Astrocyte of the spinal cord (primary cell): ENCODE data around the gene SRCIN1.
"Not testable (repeated sequence)": the region's sequence is repeated elsewhere in the genome, so short reads cannot be mapped to it uniquely, and the experiment has no call there.

Source experiments
- DNase-seq: peaks from one replicate; pipeline ENCODE4 v3.0.0; 2011; ENCODE audit warnings: low read depth, low spot score
- H3K4me3 ChIP-seq: 2 replicates; pipeline ENCODE4 v1.5.1; 2011; ENCODE audit warnings: low read depth, mild to moderate bottlenecking, low read length, moderate library complexity
- CTCF ChIP-seq: IDR thresholded peaks from 2 replicates; pipeline ENCODE4 v1.5.1; 2012; ENCODE audit warnings: low read depth, mild to moderate bottlenecking, low read length, inconsistent platforms
- in situ Hi-C: cut with HindIII; loops from 2 replicates; pipeline ENCODE4 v1.10.0; 2017; ENCODE audit warnings: low sequenced_read_pairs

SRCIN1 gene, protein sequence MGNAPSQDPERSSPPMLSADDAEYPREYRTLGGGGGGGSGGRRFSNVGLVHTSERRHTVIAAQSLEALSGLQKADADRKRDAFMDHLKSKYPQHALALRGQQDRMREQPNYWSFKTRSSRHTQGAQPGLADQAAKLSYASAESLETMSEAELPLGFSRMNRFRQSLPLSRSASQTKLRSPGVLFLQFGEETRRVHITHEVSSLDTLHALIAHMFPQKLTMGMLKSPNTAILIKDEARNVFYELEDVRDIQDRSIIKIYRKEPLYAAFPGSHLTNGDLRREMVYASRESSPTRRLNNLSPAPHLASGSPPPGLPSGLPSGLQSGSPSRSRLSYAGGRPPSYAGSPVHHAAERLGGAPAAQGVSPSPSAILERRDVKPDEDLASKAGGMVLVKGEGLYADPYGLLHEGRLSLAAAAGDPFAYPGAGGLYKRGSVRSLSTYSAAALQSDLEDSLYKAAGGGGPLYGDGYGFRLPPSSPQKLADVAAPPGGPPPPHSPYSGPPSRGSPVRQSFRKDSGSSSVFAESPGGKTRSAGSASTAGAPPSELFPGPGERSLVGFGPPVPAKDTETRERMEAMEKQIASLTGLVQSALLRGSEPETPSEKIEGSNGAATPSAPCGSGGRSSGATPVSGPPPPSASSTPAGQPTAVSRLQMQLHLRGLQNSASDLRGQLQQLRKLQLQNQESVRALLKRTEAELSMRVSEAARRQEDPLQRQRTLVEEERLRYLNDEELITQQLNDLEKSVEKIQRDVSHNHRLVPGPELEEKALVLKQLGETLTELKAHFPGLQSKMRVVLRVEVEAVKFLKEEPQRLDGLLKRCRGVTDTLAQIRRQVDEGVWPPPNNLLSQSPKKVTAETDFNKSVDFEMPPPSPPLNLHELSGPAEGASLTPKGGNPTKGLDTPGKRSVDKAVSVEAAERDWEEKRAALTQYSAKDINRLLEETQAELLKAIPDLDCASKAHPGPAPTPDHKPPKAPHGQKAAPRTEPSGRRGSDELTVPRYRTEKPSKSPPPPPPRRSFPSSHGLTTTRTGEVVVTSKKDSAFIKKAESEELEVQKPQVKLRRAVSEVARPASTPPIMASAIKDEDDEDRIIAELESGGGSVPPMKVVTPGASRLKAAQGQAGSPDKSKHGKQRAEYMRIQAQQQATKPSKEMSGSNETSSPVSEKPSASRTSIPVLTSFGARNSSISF

DNA sequence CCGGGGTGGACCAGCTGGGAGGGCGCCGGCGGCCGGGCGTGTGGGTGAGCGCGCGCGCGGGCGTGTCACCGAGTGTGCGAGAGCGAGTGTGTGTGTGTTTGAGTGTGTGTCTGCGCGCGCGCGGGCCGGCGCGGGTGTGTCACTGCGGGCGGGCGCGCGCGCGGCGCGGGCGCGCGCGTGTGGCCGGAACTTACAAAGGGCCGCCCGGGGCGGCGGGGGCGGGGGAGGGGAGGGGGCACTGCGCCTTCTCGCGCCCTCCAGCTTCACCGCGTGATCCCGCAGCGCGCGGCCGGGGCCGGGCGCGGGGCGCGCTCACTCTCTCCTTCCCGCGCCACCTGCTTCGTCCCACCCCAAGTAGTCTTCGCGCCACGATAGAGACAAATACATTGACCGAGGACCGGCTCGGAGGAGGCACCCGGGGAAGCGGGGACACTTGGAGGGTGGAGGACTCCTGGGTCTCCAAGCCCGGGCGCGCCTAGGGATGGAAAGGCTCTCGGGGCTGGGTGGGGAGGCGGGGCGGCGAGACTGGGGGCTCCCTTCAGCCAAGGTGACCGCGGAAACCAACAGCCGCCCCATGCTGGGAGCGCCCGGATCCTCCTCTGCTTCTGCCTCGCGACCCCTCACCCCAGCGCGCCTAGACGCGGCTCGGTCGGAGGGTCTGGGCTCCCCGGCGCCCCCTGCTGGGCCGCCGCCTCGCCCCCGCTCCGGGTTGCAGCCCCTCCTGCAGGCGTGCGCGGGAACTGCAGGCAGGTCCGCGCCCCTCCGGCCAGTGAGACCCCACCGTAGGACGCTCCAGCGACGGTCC lies at the start of gene SRCIN1:
Gene SRCIN1, minus strand, starts transcription at position 112 of the 805 bp plus-strand sequence. CDS start 247 bp downstream, outside the sequence.
- peak within 1 kb of the TSS; percentile 26 for H3K4me3 ChIP-seq
- in situ Hi-C loops = no loop called here
- no peak for DNase-seq
- TF ChIP-seq CTCF = peak; percentile 70

DNA sequence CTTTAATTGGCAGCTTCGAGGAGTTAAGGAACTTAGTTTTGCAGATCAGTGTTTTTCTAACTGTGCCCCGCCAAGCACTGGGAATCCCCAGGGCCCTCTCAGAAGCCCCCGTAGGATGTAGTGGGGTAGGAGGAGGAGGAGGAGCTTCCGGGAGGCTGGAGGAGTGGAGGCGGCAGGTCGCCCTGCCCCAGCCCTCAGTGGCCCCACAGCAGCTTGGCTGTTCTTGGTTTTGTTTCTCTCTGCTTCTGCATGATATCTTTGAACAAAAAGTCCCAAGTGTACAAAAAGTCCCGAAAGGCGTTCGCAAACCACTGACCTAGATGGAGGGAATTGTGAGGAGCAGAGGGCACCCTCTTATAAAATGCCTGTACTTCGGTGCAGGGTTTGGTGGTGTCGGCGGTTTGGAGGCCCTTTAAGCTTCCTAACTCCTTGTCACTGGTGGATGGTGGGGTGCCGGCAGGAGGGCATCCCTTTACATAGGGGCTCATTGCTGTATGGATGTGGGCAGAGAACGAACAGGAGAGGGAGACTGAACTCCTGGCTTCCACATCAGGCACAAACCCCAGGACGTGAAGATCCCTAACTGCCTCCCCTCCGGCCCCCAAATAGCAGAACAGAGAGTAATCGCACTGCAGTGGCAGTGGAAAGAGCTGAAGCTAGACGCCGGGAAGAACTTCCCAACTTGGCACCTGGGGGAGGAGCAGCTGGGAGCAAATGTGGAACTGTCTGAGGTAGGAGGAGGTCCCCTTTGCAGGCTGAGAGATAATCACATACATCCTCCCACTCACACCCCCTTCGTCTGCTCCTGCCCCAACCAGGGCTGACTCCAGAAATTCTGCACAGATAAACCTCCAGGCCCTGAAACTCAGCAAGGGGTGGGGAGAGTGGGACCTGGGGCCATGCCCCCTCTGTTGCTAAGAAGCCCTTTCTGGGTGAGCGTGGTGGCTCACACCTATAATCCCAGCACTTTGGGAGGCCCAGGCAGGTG lies 49.0 kb upstream of the SRCIN1 start:
- no peak overlapping the region for H3K4me3 ChIP-seq
- TF ChIP-seq CTCF = no peak

DNA sequence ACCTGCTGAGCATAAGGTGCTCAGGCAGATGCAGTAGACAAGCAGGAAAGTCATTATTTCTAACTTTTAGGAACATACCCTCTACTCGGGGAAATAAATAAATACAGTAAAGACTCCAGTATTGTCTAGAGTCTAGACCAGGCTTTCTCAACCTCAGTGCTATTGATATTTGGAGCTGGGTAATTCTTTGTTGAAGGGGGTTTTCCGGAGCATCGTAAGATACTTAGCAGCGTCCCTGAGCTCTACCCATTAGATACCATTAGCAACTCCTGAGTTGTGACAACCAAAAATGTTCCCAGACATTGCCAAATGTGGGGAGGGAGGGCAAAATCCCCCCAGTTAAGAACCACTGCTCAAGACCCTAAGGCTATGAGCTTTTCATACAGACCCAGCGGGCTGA lies 47.9 kb upstream of the SRCIN1 start:
- in situ Hi-C loops = no loop called here
- DNase-seq = no peak
- TF ChIP-seq CTCF = no peak
- H3K4me3 ChIP-seq = no peak overlapping the region

More for the DNA sequence above, 49.0 kb upstream of the SRCIN1 start:
- in situ Hi-C loops = no loop called here
- no peak for DNase-seq

GRCh38 chr17:38653230-38653629 lies 47.5 kb upstream of the SRCIN1 start:
- no peak overlapping the region for H3K4me3 ChIP-seq
- TF ChIP-seq CTCF = no peak
- no peak for DNase-seq
- in situ Hi-C loops = no loop called here

DNA sequence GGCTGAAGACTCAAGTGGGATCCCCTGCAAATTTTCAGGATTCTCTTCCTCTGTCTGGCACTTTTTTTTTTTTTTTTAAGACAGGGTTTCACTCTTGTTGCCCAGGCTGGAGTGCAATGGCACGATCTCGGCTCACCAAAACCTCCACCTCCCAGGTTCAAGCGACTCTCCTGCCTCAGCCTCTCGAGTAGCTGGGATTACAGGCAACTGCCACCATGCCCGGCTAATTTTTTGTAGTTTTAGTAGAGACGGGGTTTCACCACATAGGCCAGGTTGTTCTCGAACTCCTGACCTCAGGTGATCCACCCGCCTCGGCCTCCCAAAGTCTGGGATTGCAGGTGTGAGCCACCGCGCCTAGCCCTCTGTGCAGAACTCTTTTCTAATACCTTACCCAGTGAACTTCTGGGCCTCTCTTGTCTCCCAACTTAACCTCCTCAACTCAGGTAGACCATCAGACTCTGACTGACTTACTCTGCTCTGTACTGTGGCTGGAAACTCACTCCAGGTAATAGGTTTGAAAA lies 45.0 kb upstream of the SRCIN1 start:
- in situ Hi-C loops, DNase-seq, H3K4me3 ChIP-seq: not testable (repeated sequence)
